NCI-H187 (cell line): Measurements from ENCODE around the gene IFIT2.
"Not testable (repeated sequence)": the region's sequence is repeated elsewhere in the genome, so short reads cannot be mapped to it uniquely, and the experiment has no call there.

Source experiments
- DNase-seq, 2 experiments: peaks; one replicate each; lab custom pipeline; 2025; lab: John Stamatoyannopoulos, UW

The IFIT2 gene

GRCh38 chr10:89301721-89302445 is at the start of gene IFIT2:
Gene IFIT2, plus strand, starts transcription at chr10:89302046. Its CDS starts 78 bp downstream, at chr10:89302124.
- no peak for DNase-seq

- DNase-seq: no peak
Observed at GRCh38 chr10:89252225-89252585, 49.6 kb upstream of the IFIT2 start.

- not testable (repeated sequence) for DNase-seq
Observed at GRCh38 chr10:89255091-89255579, 46.7 kb upstream of the IFIT2 start.

GRCh38 chr10:89255793-89256192 is 46.1 kb upstream of the IFIT2 start:
- no peak for DNase-seq

- no peak for DNase-seq
Observed at GRCh38 chr10:89256340-89256739, 45.5 kb upstream of the IFIT2 start.

- no peak for DNase-seq
Observed at GRCh38 chr10:89256962-89257361, 44.9 kb upstream of the IFIT2 start.

- DNase-seq: no peak
Observed at GRCh38 chr10:89257581-89257980, 44.3 kb upstream of the IFIT2 start.

- no peak for DNase-seq
Observed at GRCh38 chr10:89258881-89259280, 43.0 kb upstream of the IFIT2 start.

GRCh38 chr10:89262086-89263051 is 39.5 kb upstream of the IFIT2 start:
- no peak for DNase-seq

- no peak for DNase-seq
Observed at GRCh38 chr10:89263091-89263490, 38.8 kb upstream of the IFIT2 start.

GRCh38 chr10:89263531-89263930 is 38.3 kb upstream of the IFIT2 start:
- no peak for DNase-seq

GRCh38 chr10:89266721-89267453 is 35.0 kb upstream of the IFIT2 start:
- no peak for DNase-seq

- no peak for DNase-seq
Observed at GRCh38 chr10:89269433-89270152, 32.3 kb upstream of the IFIT2 start.

GRCh38 chr10:89270153-89270483 is 31.7 kb upstream of the IFIT2 start:
- no peak for DNase-seq

- no peak for DNase-seq
Observed at GRCh38 chr10:89271532-89271931, 30.3 kb upstream of the IFIT2 start.

- no peak for DNase-seq
Observed at GRCh38 chr10:89273680-89274079, 28.2 kb upstream of the IFIT2 start.

- DNase-seq: no peak
Observed at GRCh38 chr10:89274928-89275327, 26.9 kb upstream of the IFIT2 start.

- DNase-seq: no peak
Observed at GRCh38 chr10:89275383-89275782, 26.5 kb upstream of the IFIT2 start.

- DNase-seq: no peak
Observed at GRCh38 chr10:89278034-89278535, 23.8 kb upstream of the IFIT2 start.

GRCh38 chr10:89278900-89279392 is 22.9 kb upstream of the IFIT2 start:
- DNase-seq: no peak

GRCh38 chr10:89279421-89279869 is 22.4 kb upstream of the IFIT2 start:
- DNase-seq: no peak
